Transverse colon (tissue), 4 donors: Measurements from ENCODE around the gene VSTM4.

Experiments used
- POLR2A ChIP-seq: fragments of 450-650 bp; IDR thresholded peaks from one replicate; pipeline ENCODE4 v1.6.1; 2016; ENCODE audit warnings: antibody characterized with exemption, mild to moderate bottlenecking, moderate library complexity
- POLR2AphosphoS5 ChIP-seq, 3 donors: sonication (generic); formaldehyde crosslinking; IDR thresholded peaks; one replicate each; pipeline ENCODE4 v1.6.1; 2016; ENCODE audit warnings: antibody characterized with exemption in 3 of 3
- TF ChIP-seq, protein P1 (sequence below), 5 experiments: fragments of 200-600 bp in 3 of 5; fragments of 450-650 bp in 2 of 5; sonication (generic) in 3 of 5; IDR thresholded peaks; 1 replicate in 2 of 5; 2 replicates in 3 of 5; pipeline ENCODE4 v1.5.1; 2016 to 2017; ENCODE audit warnings: antibody characterized with exemption in 5 of 5, inconsistent platforms in 3 of 5, mild to moderate bottlenecking in 2 of 5, moderate library complexity in 1 of 5

- TF ChIP-seq, protein P1, sequence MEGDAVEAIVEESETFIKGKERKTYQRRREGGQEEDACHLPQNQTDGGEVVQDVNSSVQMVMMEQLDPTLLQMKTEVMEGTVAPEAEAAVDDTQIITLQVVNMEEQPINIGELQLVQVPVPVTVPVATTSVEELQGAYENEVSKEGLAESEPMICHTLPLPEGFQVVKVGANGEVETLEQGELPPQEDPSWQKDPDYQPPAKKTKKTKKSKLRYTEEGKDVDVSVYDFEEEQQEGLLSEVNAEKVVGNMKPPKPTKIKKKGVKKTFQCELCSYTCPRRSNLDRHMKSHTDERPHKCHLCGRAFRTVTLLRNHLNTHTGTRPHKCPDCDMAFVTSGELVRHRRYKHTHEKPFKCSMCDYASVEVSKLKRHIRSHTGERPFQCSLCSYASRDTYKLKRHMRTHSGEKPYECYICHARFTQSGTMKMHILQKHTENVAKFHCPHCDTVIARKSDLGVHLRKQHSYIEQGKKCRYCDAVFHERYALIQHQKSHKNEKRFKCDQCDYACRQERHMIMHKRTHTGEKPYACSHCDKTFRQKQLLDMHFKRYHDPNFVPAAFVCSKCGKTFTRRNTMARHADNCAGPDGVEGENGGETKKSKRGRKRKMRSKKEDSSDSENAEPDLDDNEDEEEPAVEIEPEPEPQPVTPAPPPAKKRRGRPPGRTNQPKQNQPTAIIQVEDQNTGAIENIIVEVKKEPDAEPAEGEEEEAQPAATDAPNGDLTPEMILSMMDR (IDR thresholded peaks at IDR 0.05): no peak
- TF ChIP-seq POLR2A (no peak), POLR2AphosphoS5 (IDR thresholded peaks at IDR 0.05) (no peak)
These were observed 34.6 kb upstream of the VSTM4 start for GRCh38 chr10:49149881-49150280.
